ENCODE measurements around the gene SLC17A4.
"Not testable (repeated sequence)": the region's sequence is repeated elsewhere in the genome, so short reads cannot be mapped to it uniquely, and the experiment has no call there.

SLC17A4 gene, protein sequence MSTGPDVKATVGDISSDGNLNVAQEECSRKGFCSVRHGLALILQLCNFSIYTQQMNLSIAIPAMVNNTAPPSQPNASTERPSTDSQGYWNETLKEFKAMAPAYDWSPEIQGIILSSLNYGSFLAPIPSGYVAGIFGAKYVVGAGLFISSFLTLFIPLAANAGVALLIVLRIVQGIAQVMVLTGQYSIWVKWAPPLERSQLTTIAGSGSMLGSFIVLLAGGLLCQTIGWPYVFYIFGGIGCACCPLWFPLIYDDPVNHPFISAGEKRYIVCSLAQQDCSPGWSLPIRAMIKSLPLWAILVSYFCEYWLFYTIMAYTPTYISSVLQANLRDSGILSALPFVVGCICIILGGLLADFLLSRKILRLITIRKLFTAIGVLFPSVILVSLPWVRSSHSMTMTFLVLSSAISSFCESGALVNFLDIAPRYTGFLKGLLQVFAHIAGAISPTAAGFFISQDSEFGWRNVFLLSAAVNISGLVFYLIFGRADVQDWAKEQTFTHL

DNA sequence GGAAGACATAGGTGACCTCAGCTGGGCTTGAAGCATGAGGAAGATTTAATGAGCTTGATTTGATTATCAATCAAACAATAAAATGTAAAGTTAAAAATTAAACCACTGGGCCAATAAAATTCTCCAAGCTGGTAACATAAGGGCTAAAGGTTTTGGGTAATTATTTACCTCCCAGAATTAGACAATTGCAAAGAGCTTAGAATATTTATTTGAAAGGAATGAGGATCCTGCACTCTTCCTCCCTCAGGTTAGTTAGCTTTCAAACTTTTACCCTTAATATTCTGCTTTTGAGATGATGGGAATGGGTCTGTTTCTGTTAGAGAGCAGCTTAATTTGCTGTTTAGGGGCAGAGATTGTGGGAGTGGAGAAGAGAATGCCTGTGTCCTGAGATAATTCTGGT lies at the start of gene SLC17A4:
Gene SLC17A4, plus strand, starts transcription at position 208 of the 400 bp plus-strand sequence. CDS start 7,221 bp downstream, outside the sequence.
- no peak for DNase-seq (ENCODE audit: low read depth in 2 of 2)

DNA sequence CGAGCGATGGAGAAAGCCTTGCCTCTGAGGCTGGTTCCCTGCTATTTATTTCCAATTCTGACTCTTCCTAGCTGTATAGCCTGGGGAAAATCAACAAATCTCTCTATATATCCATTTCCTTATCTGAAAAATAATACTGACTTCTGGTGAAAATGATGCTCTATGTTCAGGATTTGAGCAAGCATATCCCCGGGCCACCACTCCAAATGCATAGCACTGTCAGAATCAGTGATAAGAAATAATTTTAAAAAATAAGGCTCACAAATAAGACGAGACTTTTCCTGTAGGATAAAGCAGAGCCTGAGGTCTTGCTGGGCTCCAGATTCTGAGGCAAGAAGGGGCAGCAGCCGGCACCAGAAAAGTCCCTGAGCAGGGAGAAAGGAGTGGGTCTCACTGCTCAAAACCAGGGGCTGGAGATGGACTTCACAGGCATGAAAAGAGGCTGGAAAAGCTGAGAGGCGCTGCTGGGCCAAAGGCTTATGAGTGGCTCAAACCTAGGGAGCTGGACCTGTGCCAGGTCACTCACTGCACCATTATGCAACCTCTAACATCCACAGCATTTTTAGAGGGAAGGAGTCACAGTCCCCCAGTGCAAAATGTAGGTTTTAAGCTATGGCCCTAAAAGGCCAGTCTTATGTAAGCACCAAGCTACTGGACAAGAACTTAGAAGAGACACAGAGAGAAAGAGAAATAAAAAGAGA lies 48.1 kb upstream of the SLC17A4 start:
- no peak for DNase-seq (ENCODE audit: low read depth in 2 of 2)

DNA sequence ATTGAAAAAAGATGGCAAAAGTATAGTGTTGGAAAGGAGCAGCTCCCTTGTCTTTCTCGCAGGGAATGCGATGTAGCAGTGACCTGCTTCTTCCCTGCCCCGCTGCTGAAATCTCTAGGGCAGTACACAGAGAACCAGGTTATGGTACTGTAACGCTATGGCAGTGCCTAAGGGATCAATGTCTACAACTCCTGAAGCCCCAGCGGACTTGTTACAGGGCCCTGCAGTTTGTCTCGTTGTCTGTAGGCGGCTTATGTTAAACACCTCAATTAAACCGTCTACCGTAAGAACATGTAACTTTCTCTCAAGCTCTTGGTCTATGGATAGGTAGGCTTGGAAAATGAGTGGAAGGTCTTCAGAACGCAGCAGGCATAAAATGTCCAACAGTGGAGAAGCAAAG lies 44.8 kb upstream of the SLC17A4 start:
- DNase-seq (ENCODE audit: low read depth in 2 of 2): no peak

DNA sequence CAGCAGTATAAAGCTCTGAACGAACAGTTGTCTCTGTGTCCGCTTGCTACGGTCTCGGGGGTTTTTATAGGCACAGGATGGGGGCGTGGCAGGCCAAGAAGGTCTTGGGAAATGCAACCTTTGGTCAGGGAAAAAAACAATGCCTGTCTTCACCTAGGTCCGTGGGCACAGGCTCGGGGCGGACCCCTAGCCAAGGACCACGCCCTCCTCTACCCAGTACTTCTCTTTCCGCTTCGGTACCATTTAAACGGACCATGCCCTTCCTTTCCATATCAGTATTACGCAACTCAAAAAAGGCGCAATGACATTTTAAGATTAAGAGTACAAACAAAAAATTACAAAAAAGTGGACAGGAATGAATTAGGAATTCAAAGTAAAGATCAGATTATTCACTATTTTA lies 44.3 kb upstream of the SLC17A4 start:
- DNase-seq (ENCODE audit: low read depth in 2 of 2): no peak

DNA sequence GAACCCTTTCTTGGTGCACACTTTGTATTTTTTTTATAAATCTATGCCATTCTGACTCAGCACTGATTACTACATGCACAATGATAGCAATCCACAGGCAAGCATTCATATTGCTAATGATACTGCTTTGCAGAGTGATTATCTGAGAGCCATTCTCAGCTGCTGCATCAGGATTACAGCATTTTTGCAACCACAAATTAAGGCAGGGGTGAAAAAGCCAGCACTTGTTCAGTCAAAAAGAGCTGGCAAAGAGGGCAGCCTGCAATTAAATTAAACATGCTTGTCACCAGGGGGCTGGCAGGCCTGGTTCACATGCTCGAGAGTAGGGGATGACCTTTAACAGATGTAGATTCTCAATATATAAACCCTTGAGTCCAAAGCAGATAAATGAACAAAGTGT lies 40.7 kb upstream of the SLC17A4 start:
- no peak for DNase-seq (ENCODE audit: low read depth in 2 of 2)

DNA sequence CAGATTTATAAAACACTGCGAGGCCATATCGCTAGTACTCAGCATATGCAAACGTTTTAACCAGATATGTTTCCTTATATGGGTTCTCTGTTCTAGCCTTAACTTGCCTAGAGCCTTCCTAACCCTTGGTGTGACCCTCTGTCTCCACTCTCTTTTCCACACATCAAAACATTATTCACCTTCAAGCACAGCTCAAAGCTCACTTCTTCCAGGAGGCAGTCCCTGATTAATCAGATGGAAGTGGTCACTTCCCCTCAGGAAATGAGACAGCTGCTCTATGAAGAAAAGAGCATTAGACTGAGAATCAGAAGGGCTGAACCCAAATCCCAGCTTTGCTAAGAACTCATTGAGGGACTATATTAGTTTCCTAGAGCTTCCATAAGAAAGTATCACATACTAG lies 39.8 kb upstream of the SLC17A4 start:
- no peak for DNase-seq (ENCODE audit: low read depth in 2 of 2)

DNA sequence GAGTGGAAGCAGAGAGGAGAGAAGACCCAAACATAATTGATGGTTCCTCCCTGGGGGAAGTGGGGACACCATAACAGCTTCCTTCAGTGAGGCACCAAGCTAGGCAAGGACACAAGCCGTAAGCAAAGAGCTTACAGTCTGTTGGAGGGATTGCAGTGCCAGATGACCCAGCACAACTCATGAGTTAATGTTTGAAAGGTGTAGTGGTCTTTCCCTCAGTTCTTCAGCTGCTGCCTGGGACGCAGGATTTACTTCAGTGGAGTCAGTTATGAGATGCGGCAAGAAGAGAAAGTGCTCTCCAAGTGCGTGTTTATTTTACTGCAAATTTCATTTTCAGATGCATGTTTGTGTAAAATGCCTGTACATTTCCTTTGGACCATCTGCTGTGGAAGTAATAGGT lies 38.7 kb upstream of the SLC17A4 start:
- DNase-seq (ENCODE audit: low read depth in 2 of 2): no peak

DNA sequence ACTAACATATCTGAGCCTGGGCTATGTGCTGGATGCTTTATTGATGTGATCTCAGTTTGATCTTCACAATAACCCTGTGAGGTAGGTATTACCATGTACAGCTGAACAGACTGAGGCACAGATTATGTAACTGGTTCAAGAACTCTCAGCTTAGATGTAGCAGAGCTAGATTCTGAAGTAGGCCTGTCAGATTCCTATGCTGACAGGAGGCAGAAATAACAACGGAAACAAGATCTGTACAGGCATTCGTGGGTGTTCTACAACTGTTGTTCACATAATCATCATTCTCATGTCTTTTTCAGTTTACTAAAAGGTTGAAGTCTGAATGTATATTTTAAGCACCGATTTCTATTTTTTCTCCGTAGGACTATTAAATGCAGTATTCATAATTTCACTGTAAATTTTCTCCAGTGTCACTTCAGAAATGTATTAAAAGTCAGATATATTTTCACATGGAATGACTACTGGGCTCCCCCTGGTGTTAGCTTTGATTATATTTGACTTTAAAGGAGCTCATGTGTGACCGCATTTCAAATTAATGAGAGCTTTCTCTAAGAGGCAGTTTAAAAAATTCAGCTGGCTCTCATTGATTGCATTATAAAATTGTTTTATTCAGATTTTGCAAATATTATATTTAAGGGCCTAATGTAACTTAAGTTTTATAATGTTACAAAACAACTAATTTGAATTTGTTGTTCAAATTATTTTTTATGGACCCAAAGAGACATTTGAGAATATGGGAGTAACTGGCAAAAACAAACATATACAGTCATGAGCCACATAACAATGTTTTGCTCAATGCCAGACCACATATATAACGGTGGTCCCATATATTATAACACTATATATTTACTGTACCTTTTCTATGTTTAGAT lies 36.4 kb upstream of the SLC17A4 start:
- no peak for DNase-seq (ENCODE audit: low read depth in 2 of 2)

DNA sequence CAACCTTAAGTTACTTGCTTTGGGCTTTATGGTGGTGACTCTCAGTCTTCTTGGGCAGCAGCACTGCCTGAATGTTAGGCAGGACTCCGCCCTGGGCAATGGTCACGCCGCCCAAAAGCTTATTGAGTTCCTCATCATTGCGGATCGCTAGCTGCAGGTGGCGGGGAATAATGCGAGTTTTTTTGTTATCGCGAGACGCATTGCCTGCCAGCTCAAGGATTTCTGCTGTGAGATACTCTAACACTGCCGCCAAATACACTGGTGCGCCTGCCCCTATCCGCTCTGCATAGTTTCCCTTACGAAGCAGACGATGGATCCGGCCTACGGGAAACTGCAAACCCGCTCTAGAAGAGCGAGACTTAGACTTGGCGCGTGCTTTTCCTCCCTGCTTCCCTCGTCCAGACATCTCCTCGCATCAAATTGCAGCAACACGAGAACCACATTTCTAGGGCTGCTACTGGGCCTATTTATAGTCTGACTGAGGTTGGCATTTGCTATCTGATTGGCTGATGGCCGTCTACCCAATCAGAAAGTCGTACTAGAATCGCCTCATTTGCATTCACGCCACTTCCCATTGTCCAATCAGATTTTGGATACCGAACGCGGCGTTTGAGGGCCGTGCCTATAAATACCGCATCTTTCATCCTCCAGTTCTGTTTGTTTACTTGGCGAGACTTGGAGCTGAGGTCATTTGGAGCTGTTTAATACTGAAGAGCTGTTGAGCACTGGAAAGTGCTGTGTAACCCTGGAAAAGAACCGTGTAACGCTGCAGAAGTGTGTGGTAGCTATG lies 28.2 kb upstream of the SLC17A4 start:
- no peak for DNase-seq (ENCODE audit: low read depth in 2 of 2)

DNA sequence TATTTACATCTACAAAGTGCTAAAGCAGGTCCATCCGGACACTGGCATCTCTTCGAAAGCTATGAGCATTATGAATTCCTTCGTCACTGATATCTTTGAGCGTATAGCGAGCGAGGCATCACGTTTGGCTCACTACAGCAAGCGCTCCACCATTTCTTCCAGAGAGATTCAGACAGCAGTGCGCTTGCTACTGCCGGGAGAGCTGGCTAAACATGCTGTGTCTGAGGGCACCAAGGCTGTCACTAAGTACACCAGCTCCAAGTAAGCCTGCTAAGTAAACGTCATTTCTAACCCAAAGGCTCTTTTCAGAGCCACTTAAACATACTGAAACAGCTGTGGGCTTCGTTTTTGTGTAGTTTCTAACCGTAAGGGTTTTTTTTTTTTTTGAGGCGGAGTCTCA lies 27.5 kb upstream of the SLC17A4 start:
- DNase-seq (ENCODE audit: low read depth in 2 of 2): no peak

DNA sequence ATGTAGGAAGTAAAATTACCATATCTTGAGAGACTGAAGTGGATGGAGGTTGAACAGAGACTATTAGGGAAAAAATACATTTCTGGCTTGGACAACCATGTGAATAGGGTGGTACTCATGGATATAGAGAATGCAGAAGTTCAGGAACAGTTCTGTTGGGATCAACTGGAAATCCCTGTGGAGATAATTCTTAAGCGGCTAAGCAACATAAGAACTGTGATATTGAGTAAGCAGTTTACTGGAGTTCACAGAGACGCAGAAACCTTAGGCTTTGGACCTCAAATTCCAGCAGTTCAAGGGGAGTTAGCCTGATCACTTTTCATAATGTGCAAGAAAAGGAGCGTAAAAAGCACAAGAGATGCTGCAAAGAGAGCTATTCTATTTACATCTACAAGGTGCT lies 23.6 kb upstream of the SLC17A4 start:
- no peak for DNase-seq (ENCODE audit: low read depth in 2 of 2)

DNA sequence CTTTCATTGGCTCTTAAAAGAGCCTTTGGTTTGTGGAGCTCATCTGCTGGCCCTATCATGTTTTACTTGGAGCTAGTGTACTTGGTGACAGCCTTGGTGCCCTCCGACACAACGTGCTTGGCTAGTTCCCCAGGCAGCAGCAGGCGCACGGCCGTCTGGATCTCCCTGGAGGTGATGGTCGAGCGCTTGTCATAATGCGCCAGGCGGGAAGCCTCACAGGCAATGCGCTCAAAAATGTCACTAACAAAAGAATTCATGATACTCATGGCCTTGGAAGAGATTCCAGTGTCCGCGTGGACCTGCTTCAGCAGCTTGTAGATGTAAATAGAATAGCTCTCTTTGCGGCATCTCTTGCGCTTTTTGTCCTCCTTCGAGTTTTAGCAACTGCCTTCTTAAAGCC lies 22.8 kb upstream of the SLC17A4 start:
- no peak for DNase-seq (ENCODE audit: low read depth in 2 of 2)

DNA sequence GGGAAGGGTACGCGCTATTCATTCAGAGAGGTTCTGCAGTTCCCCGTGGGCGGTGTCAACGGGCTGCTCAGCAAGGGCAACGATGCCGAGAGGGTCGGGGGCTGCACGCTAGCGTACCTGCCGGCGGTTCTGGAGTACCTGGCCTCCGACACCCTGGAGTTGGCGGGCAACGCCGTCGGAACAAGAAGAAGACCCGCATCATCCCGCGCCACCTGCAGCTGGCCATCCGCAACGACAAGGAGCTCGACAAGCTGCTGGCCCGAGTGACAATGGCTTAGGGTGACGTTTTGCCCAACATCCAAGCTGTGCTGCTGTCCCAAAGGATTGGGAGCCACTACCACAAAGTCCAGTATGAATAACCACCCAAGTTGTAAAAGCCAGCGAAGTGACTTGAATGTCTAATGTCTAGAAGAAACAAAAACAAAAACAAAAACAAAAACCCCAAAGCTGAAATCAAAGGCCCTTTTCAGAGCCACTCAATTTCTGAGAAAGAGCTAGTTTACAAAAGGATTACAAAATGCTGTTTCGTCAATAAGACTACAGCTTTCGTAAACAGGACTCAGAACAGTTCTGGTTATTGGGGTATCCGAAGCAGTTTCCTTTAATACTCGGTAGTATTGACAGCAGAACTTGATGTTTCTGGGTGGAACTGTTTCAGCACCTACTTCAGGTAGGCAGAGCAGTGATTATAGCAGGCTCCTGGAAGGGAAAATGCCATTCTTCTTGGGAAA lies 21.9 kb upstream of the SLC17A4 start:
- no peak for DNase-seq (ENCODE audit: low read depth in 2 of 2)

DNA sequence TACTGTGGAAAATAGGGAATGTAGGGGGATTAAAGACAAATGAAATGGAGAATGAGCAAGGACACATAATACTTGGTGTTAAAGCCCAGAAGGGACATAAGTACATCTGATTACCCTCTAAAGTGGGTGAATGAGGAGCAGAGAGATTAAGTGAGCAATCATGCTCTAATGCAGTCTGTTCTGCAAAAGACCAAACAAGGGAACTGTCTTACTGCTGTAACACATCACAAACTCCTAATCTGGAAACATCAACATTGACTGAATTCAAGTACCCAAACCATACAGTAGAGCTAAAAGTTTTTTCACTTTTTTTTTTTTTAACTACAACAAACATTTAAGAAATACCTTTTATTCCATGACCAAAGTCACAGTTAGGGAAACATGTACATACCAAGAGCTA lies 19.3 kb upstream of the SLC17A4 start:
- no peak for DNase-seq (ENCODE audit: low read depth in 2 of 2)

DNA sequence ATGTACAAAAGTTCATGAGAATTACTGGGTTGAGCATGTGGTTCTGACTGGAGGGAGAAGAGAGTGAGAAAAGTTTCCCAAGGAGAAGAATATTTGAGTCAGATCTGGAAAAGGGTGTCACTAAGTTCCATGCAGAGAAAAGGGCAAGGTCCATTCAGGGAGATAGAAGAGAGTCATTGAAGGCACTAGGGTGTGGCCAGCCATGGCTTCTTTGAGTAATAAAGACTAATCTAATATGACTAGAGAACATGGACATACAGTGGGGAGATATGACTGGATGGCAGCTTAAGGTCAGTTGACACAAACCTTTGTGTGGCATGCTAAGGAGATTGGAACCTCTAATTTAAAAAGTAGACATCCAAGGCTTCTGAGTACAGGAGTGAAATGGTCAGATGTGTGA lies 10.7 kb upstream of the SLC17A4 start:
- DNase-seq (ENCODE audit: low read depth in 2 of 2): no peak

DNA sequence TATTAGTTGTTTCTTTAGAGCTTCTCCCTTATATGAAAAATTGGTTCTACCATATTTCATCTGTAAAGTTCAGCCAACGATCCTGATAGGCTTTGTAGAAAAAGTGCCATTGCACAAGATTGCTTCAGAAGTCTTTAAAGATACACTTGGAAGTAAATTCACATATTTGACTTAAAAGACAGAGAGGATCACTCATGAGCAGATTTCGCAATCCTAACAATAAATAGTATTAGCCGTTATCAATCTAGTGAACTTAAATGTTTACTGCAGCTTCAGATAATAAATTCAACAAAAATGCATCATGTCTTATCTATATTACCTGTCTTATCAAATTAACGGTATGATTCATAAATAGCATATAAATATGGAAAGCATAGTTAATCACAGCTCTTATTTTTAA lies 8.7 kb upstream of the SLC17A4 start:
- DNase-seq (ENCODE audit: low read depth in 2 of 2): no peak

DNA sequence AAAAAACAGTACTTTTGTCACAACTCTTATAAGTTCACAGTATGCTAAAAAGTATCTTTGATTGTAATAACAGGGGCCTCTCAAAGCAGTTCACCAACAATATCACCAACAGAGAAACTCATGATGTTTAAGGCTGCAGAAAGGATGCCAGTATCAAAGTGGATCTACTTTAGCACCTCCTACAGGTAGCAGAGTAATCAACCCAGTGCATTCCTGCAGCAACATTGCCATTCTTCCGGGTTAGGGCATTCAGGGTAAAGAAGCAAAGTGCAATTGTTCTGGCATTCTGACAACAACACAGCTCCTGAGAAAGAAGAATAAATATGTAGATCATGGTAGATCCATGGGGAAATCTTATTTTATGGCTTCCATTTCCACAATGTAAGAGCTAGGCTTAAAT lies 7.6 kb upstream of the SLC17A4 start:
- no peak for DNase-seq (ENCODE audit: low read depth in 2 of 2)

DNA sequence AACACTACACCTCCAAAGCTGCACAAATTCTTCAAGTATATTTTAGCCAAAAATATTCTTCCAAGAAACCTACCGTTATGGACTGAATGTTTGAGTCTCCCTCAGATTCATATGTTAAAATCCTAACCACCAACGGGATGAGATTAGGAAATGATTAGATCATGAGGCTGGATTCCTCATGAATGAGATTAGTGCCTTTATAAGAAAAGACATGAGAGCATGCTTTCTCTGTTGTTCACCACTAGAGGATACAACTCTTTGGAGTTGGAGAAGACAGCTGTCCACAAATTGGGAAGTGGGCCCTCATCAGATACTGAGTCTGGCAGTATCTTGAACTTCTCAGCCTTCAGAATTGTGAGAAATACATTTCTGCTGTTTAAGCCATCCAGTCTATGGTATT lies 7.1 kb upstream of the SLC17A4 start:
- DNase-seq (ENCODE audit: low read depth in 2 of 2): no peak

DNA sequence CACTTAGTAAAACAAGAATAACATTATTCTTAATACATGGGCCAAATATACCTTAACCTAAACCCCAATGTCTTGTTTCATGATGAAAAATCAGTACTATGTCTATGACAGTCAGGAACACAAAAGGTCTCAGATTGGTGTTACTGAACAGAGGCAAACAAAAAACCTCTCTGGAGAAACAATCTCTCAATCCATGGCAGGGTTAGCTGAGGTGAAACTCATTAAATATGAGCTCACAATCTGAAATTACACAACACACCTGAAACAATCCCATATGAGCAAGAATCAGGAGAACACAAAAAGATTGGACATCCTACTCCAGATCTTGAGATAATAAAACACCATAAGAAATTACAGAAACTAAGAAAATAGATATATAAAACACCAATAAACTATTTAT lies 6.5 kb upstream of the SLC17A4 start:
- DNase-seq (ENCODE audit: low read depth in 2 of 2): no peak

DNA sequence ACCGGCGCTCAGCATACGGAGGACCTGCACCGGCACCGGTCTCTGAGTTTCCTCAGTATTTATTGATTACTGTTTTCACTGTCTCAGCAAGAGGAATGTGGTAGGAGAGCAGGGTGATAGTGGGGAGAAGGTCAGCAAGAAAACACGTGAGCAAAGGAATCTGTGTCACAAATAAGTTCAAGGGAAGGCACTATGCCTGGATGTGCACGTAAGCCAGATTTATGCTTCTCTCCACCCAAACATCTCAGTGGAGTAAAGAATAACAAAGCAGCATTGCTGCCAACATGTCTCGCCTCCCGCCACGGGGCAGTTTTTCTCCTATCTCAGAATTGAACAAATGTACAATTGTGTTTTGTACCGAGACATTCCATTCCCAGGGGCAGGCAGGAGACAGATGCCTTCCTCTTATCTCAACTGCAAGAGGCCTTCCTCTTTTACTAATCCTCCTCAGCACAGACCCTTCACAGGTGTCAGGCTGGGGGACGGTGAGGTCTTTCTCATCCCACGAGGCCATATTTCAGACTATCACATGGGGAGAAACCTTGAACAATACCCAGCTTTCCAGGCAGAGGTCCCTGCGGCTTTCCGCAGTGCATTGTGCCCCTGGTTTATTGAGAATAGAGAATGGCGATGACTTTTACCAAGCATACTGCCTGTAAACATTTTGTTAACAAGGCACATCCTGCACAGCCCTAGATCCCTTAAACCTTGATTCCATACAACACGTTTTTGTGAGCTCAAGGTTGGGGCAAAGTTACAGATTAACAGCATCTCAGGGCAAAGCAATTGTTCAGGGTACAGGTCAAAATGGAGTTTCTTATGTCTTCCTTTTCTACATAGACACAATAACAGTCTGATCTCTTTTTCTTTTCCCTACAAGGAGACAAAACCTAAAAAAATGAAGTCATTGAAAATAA lies 5.7 kb upstream of the SLC17A4 start:
- not testable (repeated sequence) for DNase-seq (ENCODE audit: low read depth in 2 of 2)

Data from stimulated activated CD8-positive, alpha-beta memory T cell treated with anti-CD3 and anti-CD28 coated beads, Interleukin-2, amount 100 ng/mL, for 48 hours (primary cell).